Measurements from ENCODE around the gene RREB1. TPM values are rescaled to one million over a fixed set of nuclear protein-coding genes. Genes with fewer than 3 reads are reported as not detected.

Gene RREB1
- polyA plus RNA-seq, 2 of the 4 experiments (the other 2 are of a cell fraction): 2.2 to 5.0 TPM

DNA sequence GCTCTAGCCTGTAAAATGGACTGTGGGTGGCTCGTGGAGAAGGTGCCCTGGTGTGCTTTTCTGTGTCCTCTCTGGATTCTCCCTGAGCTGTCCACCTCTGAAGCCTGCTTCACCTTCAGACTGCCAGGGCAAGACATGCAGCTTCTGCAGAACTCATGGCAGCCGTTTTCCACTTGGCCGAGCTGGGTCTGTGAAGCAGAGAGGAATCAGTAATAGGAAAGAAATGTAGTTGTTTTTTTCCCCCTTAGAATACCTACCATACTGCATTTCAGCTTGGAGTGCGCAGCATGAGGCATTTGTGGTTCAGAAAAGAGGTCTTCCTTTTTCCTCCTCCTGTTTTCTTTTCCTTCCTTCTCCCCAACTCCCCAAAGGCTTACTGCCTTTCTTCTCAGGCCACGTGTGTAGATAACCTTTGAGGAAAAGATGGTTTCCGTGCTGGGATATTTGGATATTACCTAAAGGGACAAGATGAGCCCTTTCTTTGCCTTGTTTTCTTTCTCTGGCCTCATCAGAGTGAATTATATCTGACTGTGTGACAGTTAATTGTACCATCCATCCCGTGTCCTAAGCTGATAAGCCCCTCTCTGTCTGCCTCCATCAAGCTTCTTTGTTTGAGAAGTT lies 39.4 kb downstream of the RREB1 start:
- no peak for TF ChIP-seq BHLHE40 (IDR thresholded peaks at IDR 0.05; ENCODE audit: low read depth, low read length)
- no peak for TF ChIP-seq PHF8 (IDR thresholded peaks at IDR 0.05; ENCODE audit: borderline replicate concordance, low read depth)
- TF ChIP-seq HDAC2 (IDR thresholded peaks at IDR 0.05): no peak
- TF ChIP-seq FOSB (CRISPR knock-in tag; IDR thresholded peaks at IDR 0.05): no peak
- no peak for TF ChIP-seq FOSL2 (IDR thresholded peaks at IDR 0.05)
- TF ChIP-seq FOSL2 (CRISPR knock-in tag; IDR thresholded peaks at IDR 0.05): no peak
- TF ChIP-seq, protein P1, sequence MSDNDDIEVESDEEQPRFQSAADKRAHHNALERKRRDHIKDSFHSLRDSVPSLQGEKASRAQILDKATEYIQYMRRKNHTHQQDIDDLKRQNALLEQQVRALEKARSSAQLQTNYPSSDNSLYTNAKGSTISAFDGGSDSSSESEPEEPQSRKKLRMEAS (IDR thresholded peaks at IDR 0.05): no peak
- TF ChIP-seq, protein P2, sequence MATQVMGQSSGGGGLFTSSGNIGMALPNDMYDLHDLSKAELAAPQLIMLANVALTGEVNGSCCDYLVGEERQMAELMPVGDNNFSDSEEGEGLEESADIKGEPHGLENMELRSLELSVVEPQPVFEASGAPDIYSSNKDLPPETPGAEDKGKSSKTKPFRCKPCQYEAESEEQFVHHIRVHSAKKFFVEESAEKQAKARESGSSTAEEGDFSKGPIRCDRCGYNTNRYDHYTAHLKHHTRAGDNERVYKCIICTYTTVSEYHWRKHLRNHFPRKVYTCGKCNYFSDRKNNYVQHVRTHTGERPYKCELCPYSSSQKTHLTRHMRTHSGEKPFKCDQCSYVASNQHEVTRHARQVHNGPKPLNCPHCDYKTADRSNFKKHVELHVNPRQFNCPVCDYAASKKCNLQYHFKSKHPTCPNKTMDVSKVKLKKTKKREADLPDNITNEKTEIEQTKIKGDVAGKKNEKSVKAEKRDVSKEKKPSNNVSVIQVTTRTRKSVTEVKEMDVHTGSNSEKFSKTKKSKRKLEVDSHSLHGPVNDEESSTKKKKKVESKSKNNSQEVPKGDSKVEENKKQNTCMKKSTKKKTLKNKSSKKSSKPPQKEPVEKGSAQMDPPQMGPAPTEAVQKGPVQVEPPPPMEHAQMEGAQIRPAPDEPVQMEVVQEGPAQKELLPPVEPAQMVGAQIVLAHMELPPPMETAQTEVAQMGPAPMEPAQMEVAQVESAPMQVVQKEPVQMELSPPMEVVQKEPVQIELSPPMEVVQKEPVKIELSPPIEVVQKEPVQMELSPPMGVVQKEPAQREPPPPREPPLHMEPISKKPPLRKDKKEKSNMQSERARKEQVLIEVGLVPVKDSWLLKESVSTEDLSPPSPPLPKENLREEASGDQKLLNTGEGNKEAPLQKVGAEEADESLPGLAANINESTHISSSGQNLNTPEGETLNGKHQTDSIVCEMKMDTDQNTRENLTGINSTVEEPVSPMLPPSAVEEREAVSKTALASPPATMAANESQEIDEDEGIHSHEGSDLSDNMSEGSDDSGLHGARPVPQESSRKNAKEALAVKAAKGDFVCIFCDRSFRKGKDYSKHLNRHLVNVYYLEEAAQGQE (IDR thresholded peaks at IDR 0.05): no peak
- no peak for TF ChIP-seq CHD2 (IDR thresholded peaks at IDR 0.05; ENCODE audit: low read length, partially characterized antibody)
- no peak for TF ChIP-seq SMC3 (IDR thresholded peaks at IDR 0.05)
- no peak for TF ChIP-seq MAFK (IDR thresholded peaks at IDR 0.05; ENCODE audit: partially characterized antibody)
- no peak for TF ChIP-seq EP300 (IDR thresholded peaks at IDR 0.05)
- no peak for TF ChIP-seq FOXS1 (CRISPR knock-in tag; IDR thresholded peaks at IDR 0.05)
- TF ChIP-seq RARB (CRISPR knock-in tag; IDR thresholded peaks at IDR 0.05): no peak
- no peak for TF ChIP-seq ZC3H11A (IDR thresholded peaks at IDR 0.05)
- no peak for TF ChIP-seq JUNB (IDR thresholded peaks at IDR 0.05)
- TF ChIP-seq RCOR1 (IDR thresholded peaks at IDR 0.05; ENCODE audit: low read depth, low read length): no peak
- TF ChIP-seq TP53 (CRISPR knock-in tag; IDR thresholded peaks at IDR 0.05): no peak
- TF ChIP-seq CHD4 (IDR thresholded peaks at IDR 0.05; ENCODE audit: borderline replicate concordance): no peak
- TF ChIP-seq EHF (CRISPR knock-in tag; IDR thresholded peaks at IDR 0.05): no peak
- no peak for FAIRE-seq
- POLR2A ChIA-PET: no interaction called here

DNA sequence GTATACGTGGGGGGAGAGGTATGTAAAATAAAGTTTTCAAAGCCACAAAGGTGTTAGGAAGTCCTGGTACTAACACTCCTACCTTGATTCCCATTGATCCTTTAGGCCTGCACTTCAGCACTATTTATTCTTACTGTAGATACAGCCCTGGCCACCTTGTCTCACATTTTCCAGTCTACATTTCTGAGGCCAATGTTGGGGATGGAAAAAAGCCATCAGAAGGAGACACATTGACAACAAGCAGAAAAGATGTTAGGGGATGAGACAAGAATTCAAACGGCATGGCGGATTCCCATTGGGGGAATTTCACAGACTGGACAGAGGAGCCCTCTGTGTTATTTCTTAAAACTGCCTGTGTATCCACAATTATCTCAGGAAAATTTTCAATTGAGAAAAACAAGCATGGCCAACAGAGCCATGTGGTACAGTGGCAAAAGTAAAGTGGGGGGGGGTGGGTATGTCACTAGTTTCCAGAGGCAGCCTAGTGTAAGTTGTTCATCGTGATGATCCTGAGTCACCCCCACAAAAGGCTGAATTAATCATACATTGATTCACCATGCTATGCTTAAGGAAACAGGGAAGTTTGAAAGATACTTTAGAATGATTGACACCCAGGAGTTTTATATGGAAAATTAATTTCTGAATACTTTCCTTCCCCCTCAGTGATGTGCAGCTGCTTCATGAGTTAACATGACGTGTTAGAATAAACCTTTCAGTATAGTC lies 40.5 kb downstream of the RREB1 start:
- Histone ChIP-seq H3K27ac (peak overlapping the region in 1 of 2 experiments; percentile 65; a peak in 2 of 6 replicates), H3K4me1 (peaks cover 87% of the 10 kb centered on the region), H3K4me3 (no peak overlapping the region), H3K9me3 (no peaks in the 10 kb centered on the region), H3K4me2 (peak overlapping the region; percentile 52)
- POLR2A ChIA-PET: no interaction called here
- no peak for DNase-seq (ENCODE audit: low read depth in 1 of 2, low spot score in 1 of 2)
- TF ChIP-seq FOSL2 (IDR thresholded peaks at IDR 0.05): no peak
- peak; percentile 43 for TF ChIP-seq FOSL2 (CRISPR knock-in tag; IDR thresholded peaks at IDR 0.05)
- TF ChIP-seq, protein P3, sequence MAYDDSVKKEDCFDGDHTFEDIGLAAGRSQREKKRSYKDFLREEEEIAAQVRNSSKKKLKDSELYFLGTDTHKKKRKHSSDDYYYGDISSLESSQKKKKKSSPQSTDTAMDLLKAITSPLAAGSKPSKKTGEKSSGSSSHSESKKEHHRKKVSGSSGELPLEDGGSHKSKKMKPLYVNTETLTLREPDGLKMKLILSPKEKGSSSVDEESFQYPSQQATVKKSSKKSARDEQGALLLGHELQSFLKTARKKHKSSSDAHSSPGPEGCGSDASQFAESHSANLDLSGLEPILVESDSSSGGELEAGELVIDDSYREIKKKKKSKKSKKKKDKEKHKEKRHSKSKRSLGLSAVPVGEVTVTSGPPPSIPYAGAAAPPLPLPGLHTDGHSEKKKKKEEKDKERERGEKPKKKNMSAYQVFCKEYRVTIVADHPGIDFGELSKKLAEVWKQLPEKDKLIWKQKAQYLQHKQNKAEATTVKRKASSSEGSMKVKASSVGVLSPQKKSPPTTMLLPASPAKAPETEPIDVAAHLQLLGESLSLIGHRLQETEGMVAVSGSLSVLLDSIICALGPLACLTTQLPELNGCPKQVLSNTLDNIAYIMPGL (CRISPR knock-in tag; IDR thresholded peaks at IDR 0.05; ENCODE audit: borderline replicate concordance): no peak
- FAIRE-seq: no peak
- CTCF ChIA-PET: interaction anchor here (0.6 to 1.0 kb wide), 3 partner anchors 13 to 297 kb away, joined by 3 read pairs; no protein-coding TSS in a partner anchor
- peak in 1 of 2 experiments; percentile 51; a peak in 3 of 6 replicates for ATAC-seq
- 74% methylated on average over 5 of the region's 5 CpGs for WGBS (ENCODE audit: missing lambda C conversion rate)

More for the DNA sequence above, 39.4 kb downstream of the RREB1 start:
- Histone ChIP-seq H3K4me1 (peaks cover 81% of the 10 kb centered on the region), H3K4me2 (peak overlapping the region; percentile 52), H3K27ac (peak overlapping the region; percentile 4 to 72; a peak in 3 of 6 replicates), H3K4me3 (no peak overlapping the region), H3K9me3 (no peaks in the 10 kb centered on the region)
- DNase-seq (ENCODE audit: low read depth in 1 of 2, low spot score in 1 of 2) (no peak), ATAC-seq (peak in 1 of 2 experiments; percentile 14; a peak in 1 of 6 replicates)
- CTCF ChIA-PET: interaction anchor here (0.9 to 1.0 kb wide), 2 partner anchors 15 kb away, joined by 3 read pairs; no protein-coding TSS in a partner anchor
- 76% methylated on average over 7 of the region's 7 CpGs for WGBS (ENCODE audit: missing lambda C conversion rate)
